Smooth muscle cell of the brain vasculature (primary cell): Measurements from ENCODE around the gene KBTBD13.
"Not testable (repeated sequence)": the region's sequence is repeated elsewhere in the genome, so short reads cannot be mapped to it uniquely, and the experiment has no call there.

Experiments used
- DNase-seq: peaks from one replicate; pipeline ENCODE4 v3.0.0-alpha.2; 2012; ENCODE audit warnings: low read depth, low spot score

Gene KBTBD13

GRCh38 chr15:65087873-65088642 is 11.5 kb downstream of the KBTBD13 start:
- no peak for DNase-seq

GRCh38 chr15:65088643-65089021 is 12.1 kb downstream of the KBTBD13 start:
- no peak for DNase-seq

GRCh38 chr15:65089206-65089824 is 12.8 kb downstream of the KBTBD13 start:
- no peak for DNase-seq

GRCh38 chr15:65091946-65092770 is 15.6 kb downstream of the KBTBD13 start:
- no peak for DNase-seq

- no peak for DNase-seq
Observed at GRCh38 chr15:65092911-65093792, 16.6 kb downstream of the KBTBD13 start.

GRCh38 chr15:65093793-65094170 is 17.2 kb downstream of the KBTBD13 start:
- DNase-seq = not testable (repeated sequence)

GRCh38 chr15:65094294-65094995 is 17.9 kb downstream of the KBTBD13 start:
- no peak for DNase-seq

- no peak for DNase-seq
Observed at GRCh38 chr15:65095011-65095746, 18.6 kb downstream of the KBTBD13 start.

GRCh38 chr15:65095747-65096104 is 19.2 kb downstream of the KBTBD13 start:
- DNase-seq = no peak

- DNase-seq = no peak
Observed at GRCh38 chr15:65096481-65097385, 20.2 kb downstream of the KBTBD13 start.

- DNase-seq = no peak
Observed at GRCh38 chr15:65097651-65098263, 21.2 kb downstream of the KBTBD13 start.

GRCh38 chr15:65099336-65099735 is 22.8 kb downstream of the KBTBD13 start:
- DNase-seq = no peak

GRCh38 chr15:65099801-65100200 is 23.3 kb downstream of the KBTBD13 start:
- DNase-seq = not testable (repeated sequence)

- no peak for DNase-seq
Observed at GRCh38 chr15:65100442-65100841, 23.9 kb downstream of the KBTBD13 start.

- no peak for DNase-seq
Observed at GRCh38 chr15:65101411-65101890, 24.9 kb downstream of the KBTBD13 start.

GRCh38 chr15:65101891-65102708 is 25.6 kb downstream of the KBTBD13 start:
- no peak for DNase-seq

- no peak for DNase-seq
Observed at GRCh38 chr15:65102912-65103311, 26.4 kb downstream of the KBTBD13 start.

GRCh38 chr15:65105038-65105437 is 28.5 kb downstream of the KBTBD13 start:
- no peak for DNase-seq
